Activated CD8-positive, alpha-beta memory T cell treated with anti-CD3 and anti-CD28 coated beads, Interleukin-2, amount 50 U/mL, for 24 hours (primary cell): ENCODE results near the gene ZSWIM4.
A peak's percentile ranks its signal among the peaks of the same experiment; 100 is the strongest.

Source experiments
- DNase-seq: peaks from one replicate; pipeline ENCODE4 v3.0.0-alpha.2; 2020; ENCODE audit errors: extremely low read depth

Gene ZSWIM4

GRCh38 chr19:13834244-13835069 lies 39.2 kb downstream of the ZSWIM4 start:
- no peak for DNase-seq

- no peak for DNase-seq
Measured at GRCh38 chr19:13835791-13836723, 40.8 kb downstream of the ZSWIM4 start.

DNA sequence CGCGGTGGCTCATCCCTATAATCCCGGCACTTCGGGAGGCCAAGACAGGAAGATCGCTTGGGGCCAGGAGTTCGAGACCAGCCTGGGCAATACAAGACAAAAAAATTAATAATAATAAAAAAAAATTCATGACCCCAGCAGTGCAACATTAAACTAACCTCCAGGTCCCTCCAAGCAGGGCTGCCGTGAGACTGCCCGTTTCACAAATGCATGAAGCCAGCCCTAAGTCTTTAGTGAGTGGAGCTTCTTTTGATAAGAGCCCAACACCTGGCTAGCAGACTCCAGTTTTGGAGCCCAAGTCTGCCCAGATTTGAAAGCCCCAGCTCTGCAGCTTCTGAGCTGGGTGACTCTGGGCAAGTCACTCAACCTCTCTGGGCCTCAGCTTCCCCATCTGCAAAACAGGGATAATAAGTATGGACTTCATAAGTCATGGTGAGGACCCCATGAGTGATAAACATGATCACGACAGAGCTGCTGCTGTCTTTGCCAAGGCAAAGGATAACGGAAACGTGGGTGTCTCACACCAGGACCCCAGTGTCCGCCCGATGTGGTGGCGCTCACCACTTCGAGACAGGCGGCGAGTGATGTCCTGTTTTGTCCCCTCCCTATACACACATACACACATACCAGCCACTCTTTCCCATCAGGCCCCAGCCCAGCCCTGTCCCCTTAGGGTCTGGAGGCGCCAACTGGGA lies 43.3 kb downstream of the ZSWIM4 start:
- no peak for DNase-seq

GRCh38 chr19:13839130-13839937 lies 44.1 kb downstream of the ZSWIM4 start:
- peak; percentile 78 for DNase-seq

- DNase-seq, result no peak
Measured at GRCh38 chr19:13839938-13840304, 44.7 kb downstream of the ZSWIM4 start.

GRCh38 chr19:13840305-13841085 lies 45.3 kb downstream of the ZSWIM4 start:
- no peak for DNase-seq

- no peak for DNase-seq
Measured at GRCh38 chr19:13841086-13841961, 46.1 kb downstream of the ZSWIM4 start.

DNA sequence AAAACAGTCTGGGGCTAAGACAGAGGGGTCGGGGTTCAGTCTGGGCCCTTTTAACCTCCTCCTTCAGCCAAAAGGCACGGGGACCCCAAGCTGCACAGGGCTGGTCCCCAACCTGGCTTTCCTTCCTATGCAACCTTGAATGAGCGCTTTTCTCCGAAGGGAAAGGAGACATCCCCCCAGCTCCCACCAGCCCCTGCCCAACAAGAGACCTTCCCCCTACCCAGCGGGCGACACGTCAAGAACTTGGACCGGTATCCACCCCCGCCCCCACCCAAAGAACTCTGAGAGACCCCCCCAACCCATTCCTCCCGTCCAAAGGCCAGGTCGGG lies 46.7 kb downstream of the ZSWIM4 start:
- DNase-seq, result no peak

DNA sequence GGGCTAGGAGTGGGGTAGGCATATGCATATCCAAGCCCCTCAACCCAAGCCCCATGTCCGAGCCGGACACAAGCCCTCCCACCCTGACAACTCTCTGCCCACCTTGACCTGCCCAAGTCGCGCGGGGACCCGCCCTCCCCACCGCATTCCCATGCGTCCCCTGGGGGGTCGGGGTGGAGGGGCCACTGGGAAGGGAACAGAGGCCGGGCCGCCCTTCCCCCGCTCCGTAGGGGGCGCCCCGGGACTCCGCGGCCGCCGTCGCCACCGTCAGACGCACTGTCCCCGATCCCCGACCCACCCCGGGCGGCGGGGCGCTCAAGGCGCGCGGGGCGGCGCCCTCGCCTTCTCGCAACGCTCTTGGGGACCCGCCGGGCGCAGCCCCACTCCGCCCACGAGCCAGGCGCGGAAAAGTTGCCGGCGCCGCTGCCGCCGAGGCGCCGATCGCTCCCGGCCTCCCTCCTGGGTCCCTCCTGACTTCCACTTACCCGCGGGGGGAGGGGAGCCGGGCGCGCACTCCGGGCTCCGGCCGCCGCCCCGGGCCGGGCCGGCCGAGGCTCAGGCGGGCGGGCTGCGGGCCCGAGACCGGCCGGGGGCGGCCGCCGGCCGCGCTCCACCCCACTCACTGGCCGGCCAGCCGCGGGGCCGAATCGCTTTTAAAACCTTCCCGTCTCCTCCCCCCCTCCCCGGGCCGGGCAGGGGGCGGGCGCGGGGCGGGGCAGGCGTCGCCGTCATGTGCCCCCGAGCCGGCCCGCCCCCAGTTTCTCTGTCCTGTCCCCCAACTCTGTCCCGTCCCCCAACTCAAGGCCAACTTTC lies 47.3 kb downstream of the ZSWIM4 start:
- no peak for DNase-seq

GRCh38 chr19:13843104-13843921 lies 48.1 kb downstream of the ZSWIM4 start:
- DNase-seq, result no peak

DNA sequence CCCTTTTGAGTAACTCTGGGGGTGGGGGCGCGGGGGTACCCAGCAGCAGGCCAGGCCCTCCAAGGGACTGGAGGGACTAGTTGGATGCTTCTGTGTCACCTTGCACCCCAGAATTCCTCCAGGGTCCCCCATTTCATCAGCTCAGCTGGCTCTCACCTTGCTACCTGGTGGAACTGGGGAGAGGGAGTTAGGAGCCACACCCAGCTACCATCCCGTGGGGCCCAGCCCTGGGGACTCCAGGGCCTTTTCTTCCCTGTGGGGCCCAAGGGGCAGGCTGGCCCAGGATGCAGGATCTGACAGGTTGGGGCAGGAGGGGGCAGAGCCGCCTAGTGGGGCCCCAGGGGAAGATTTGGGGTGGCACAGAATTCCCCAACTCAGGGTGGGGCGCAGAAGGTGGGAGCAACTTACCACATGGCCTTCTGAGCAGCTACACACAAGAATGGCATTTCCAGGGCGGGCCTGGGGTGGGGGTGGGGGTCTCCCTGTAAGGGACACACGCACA lies 48.9 kb downstream of the ZSWIM4 start:
- DNase-seq, result no peak

DNA sequence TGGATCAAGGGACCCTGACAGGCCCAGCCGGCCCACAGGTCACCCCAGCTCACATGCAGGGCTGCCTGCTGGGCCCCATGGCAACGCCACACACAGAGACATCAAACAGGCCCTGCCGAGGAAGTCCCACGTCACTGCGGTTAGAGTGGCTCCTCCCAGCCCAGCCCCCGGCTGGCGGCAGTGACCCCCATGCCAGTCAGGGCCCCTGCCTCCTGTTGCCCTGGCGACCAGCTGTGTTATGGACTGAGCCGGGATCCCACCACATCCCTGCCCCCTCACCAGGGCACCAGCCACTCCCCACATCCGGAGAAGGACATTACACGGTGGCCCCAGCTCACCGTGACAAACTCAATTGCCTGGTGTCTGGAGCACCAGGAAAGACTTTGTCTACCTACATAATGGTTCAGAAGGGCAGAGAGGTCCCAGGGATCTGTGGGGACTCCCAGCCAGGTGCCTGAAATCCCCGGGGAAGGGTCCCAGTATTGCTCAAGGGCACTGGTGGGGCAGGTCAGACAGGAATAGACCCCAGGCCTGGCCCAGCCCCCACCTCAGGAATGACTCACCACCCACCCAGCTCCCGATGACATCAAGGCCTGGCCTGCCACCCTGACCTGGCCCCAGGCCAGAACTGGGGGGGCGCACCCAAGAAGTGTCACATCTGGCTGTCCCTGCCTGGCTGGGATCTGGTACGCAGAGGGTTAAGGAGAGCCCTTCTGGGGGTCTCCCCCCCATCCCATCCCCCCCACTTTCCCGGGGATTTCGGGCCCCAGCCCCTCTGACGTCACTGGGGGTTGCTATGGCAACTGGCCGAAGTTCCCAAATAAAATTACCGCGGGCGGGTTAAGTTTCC lies 51.5 kb downstream of the ZSWIM4 start:
- DNase-seq, result peak; percentile 91

- DNase-seq, result no peak
Measured at GRCh38 chr19:13847407-13848339, 52.4 kb downstream of the ZSWIM4 start.

- no peak for DNase-seq
Measured at GRCh38 chr19:13848340-13848677, 53.1 kb downstream of the ZSWIM4 start.

DNA sequence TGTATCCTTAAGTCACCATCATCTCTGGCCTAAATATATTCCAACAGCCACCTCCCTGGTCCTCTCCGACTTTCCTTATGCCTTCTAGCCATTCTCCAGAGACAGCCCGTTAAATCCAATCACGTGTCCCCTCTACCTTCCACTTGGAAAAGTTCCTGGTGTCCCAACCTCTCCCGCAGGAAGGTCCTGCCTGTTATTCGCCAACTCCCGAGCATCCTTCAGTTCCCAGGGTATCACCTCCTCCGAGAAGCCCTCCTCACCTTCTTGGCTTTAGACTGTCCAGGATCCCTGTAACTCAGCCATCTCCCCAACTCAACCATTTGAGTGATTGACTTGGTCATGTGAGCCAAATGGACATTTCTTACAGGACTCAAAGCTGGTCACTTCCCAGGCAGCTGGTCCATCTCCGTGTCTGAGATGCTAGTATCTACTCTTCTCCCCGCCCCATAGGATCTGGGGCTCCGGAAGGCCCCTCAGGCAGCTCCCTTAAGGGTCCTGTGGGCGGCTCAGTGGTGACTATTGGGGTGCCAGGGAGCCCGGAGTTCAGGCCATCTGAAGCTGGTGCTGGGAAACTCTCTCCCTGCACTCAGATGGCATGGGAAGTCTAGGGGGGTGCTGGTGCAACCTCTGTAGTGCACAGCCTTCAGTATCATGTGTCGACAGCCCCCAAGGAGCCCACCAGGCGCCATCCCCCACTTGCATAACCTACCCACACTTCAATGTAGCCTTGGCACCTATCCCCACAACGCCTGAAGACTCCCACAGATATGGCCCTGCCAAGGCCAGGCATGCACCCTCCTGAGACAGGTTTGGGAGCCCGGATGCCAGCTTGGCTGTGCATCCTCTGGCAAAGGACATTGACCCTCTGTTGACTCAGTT lies 53.8 kb downstream of the ZSWIM4 start:
- no peak for DNase-seq
